Activated effector memory CD4-positive, alpha-beta T cell treated with Interleukin-2 at 50 U/mL for 16 hours (primary cell): ENCODE measurements around the gene ATP12A.
"Not testable (repeated sequence)": the region's sequence is repeated elsewhere in the genome, so short reads cannot be mapped to it uniquely, and the experiment has no call there.

ENCODE experiments used
- DNase-seq: peaks from one replicate; pipeline ENCODE4 v3.0.0-alpha.2; 2020

Gene ATP12A

DNA sequence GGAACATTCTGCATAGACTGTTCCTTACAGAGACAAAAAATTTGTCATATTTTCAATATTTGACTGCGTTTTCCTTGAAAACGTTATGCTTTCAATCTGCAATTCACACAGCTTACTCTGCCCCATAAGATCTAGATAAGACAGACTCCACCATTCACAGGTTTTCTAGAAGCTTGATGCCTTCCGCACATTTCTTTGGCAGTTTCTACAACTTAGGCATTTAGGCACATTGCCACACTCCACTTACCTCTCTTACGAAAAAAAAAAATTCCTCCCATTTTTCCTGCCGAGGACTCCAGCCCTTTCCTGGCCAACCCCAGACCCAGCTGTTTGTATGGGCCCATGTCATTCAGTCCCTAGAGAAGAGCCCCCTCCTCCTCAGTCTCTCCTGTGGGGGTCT, 11.2 kb downstream of the ATP12A start:
- DNase-seq = no peak

DNA sequence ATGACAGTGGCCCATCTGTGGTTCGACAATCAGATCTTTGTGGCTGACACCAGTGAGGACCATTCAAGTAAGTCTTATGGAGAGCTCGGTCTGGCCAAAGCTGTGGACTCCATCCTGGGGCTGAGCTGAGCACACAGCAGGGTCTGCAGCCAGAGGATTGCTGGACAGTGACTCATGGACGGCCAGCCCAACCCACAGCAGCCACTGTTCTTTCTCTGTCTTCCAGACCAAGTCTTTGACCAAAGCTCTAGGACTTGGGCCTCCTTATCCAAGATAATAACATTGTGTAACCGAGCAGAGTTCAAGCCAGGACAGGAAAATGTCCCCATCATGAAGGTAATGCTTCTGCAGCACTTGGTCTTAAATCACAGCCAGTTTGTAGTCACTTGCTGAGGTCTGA, 12.4 kb downstream of the ATP12A start:
- DNase-seq = no peak

DNA sequence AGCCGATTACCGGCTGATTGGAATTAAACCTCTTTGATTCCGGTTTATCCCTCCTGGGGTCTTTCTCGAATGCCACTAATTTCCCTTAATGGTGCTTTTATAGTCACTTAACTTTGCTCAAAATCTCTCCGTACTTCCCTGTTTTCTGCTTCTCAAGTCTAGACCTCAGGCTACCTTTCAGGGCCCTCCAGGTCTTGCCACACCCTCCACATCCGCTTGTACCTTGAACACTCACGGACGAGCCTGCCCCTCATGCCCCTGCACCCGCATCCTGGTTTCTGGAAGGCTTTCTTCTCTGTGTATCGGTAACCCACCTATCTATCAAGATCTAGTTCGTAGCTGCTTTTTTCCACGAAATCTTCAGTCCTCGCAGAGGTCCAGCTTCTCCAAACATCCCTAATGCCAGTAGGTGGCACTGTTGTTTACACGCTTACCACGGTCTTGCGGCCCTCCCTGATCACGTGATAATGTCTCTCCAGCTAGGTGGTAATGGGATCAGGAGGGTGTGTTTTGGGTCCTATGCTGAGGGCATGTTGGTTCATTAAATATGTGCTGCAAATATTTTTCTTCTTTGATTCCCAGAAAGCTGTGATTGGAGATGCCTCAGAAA, 13.8 kb downstream of the ATP12A start:
- no peak for DNase-seq

DNA sequence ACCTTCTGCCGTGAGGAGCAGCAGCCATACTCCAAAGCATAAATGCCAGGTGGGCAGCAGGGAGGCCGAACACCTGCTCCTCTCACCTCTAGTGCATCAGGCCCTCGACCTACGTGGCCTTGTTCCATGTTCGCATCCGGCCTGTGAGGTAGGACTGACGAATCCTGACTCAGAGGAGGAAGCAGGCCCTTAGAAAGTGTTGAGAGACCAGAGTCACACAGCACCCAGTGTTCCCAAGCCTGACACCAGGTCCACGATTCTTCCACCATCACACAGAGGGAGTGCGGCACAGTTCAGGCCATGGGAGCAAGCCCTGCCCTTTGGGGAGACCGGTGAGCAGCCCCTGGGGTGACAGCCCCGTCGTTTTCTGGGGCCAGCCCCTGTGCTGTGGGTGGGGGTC, 14.7 kb downstream of the ATP12A start:
- no peak for DNase-seq

DNA sequence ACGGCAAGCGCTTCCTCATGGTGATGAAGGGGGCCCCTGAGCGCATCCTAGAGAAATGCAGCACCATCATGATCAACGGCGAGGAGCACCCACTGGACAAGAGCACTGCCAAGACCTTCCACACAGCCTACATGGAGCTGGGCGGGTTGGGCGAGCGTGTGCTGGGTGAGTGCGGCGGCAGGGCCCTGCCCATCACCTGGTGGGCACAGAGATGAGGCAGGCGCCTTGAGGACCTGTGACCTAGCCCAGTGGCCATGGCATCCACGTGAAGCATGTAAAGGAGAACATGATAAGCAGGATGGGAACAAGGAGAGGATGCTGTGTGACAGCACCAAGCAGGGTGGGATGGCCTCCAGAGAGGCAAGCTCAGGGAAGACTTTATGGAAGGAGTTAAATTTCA, 18.5 kb downstream of the ATP12A start:
- DNase-seq = no peak

DNA sequence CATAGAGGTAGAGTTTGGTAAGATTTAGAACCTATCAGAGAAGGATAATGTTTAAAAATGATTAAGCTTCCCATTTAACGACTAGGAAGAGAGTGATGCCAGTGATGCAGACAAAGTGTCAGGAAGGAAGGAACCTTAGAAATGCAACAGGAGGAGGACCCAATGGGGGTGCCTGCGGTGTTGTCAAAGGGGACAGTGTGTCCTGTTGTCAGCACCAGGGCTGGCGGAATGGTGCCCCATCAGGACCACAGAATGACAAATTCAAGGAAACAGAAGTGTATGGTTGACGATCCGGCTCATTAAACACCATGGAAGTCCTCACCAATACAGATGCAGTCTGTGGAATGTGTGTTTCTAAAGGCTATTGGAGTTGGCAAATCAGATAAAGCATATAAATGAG, 19.3 kb downstream of the ATP12A start:
- DNase-seq = no peak

DNA sequence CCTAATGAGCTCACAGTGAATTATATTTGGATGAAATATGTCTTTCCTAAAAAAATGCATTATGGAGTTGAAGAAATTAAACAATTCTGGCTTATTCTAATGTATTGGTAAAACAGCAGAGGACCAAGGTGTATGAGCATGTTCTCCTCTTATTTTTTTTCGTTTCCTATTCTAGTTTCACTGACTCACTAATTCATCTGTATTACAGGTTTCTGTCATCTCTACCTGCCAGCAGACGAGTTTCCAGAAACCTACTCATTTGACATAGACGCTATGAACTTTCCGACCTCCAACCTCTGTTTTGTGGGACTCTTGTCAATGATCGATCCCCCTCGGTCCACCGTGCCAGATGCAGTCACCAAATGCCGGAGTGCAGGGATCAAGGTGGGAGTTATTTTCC, 20.3 kb downstream of the ATP12A start:
- DNase-seq = no peak

DNA sequence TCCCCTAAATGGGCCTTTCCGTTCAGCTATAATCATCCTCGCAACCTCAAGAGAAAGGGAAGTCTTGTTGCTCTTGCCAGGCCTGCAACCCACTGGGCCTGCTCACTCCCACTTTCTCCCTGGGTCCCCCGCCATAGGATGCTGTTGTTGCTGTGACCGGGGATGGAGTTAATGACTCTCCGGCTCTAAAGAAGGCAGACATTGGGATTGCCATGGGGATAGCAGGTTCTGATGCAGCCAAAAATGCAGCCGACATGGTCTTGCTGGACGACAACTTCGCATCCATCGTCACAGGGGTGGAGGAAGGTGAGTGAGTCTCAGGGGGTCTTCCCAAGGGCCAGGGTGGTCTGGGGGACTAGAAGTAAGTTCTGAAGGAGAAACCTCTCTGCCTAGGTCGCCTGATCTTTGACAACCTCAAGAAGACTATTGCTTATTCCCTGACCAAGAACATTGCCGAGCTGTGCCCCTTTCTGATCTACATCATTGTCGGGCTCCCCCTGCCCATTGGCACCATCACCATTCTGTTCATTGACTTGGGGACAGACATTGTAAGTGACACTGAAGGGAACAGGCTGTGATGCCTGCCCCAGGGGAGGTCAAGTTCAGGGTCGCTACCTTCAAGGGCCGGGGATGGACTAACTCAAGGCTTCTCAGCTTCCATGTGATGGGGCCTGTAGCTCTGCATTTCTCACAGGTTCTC, 26.8 kb downstream of the ATP12A start:
- no peak for DNase-seq

DNA sequence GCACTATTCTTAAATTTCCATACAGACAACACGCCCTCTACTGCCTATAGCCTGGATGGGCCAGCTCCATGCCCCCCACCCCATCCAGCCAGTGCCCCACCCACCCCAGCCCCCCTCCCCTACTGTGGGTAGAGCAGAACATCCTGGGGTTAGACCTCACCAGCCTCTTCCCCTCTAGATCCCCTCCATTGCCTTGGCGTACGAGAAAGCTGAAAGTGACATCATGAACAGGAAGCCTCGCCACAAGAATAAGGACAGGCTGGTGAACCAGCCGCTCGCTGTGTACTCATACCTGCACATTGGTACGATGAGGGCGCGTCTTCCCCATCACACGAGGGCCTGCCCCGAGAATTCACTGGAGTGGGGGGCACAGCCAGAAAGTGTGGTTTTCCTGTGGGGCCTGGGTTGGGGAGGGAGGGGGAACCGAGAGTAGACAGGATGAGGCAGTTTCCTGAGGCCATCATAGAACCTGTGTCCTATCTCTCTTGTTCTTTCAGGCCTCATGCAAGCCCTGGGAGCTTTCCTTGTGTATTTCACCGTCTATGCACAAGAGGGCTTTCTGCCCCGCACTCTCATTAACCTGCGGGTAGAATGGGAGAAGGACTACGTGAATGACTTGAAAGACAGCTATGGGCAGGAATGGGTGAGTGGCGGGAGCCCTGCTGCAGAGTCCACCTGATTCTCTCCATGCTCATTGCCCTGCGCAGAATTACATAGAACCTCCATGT, 29.1 kb downstream of the ATP12A start:
- DNase-seq = peak; percentile 32

DNA sequence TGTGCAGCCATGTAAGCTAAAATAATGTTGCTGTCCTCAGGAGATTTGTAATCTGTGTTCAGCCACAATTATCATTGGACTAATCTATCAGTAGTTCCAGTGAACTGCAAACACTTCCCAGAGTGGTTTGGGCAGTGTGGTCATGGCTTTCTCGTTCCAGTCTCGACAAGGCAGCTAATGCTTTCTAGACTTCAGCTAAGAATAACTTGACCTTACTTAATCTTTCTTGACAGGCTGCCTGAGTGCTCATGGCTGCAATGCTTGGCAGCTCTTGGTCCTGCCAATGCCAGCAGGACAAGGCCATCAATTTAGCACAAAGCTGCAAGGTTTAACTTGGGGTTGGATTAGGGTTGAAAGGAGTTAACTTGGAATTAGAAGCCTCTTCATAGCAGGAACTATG, 32.8 kb downstream of the ATP12A start:
- DNase-seq = no peak

DNA sequence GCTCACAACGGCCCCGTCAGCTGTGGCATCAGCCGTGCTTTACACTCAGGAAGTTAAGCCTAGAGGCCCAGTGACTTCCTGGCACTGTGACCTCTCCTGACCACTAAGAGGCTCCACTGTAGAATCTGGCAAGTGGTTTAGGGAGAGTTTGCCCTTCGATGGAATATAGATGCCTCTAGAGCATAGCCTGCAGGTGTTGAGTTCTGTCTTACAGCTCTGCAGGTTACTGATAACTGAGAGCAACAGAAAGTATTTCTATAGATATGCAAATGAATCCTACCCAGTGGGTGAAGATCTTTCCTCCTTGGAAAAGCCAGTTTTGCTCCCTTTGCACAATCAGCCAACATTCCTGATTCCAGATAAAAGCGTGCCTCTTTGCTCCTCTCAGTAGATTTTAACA, 35.8 kb downstream of the ATP12A start:
- DNase-seq = no peak

DNA sequence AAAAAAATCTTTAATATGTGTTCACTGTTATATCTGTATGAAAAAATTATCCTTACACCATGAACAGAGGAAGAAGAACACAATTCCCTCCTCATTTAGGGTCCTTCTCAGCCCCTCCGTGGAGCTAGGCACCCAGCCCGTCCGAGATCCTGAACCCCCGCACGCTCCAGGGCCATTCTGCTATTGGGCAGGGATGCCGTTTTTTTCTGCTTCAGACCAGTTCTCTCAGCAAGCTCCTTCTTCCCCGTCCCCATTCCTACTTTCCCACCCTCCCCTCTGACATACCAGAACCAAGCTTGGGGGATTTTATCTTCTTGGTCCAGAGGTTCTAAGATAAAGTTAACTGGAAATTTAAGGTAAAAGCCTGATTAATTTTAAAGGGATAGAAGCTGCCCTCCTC, 36.2 kb downstream of the ATP12A start:
- DNase-seq = no peak

DNA sequence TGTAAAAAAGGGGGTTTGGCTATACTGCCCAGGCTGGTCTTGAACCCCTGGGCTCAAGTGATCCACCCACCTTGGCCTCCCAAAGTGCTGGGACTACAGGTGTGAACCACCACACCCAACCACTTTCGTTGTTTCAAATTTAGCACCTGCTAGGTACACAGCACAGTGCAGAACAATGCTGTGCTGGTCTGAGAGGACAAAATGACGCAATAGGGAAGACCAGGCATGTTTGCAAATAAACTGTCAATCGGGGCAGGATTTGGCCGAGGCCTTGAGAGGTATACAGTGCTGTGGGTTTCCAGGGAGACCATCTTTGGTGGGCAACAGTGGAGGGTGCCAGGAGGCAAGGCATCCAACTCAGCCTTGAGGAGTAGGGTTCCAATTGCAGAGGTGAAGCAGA, 37.0 kb downstream of the ATP12A start:
- DNase-seq = no peak

DNA sequence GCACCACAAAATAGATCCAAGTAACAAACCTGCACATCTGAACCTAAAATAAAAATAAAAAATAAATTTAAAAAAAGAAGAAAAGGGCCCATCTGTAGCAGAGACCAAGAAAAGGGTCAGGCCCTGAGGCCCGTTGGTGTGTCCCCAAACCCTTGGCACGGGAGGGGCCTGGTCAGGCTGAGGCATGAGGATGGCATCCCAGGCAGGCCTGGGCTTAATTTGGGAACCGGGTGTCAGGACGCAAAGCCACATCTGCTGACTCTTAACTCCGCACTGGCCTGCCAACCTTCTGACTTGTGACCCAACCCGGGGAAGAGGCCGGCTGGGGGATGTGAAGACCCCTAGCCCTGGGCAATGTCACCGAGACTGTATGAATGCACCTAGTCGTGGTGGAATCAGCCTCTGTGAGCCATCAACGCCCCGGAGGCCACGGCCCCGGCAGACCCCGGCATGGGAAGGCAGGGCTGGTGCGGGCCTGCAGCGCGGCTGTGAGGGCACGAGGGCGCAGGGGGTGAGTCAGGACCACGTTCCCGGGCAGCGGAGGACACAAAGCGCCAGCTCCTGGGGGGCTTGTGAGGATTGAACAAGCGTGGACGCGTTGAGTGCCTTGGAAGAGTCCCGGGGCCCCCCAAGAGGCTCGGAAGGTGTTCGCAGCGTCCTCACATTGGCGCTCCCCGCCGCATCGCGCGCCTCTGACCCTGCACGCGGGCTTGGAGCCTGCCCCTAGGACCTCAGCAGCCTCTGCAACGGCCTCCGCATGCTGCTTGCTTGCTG, 38.2 kb downstream of the ATP12A start:
- DNase-seq = no peak

DNA sequence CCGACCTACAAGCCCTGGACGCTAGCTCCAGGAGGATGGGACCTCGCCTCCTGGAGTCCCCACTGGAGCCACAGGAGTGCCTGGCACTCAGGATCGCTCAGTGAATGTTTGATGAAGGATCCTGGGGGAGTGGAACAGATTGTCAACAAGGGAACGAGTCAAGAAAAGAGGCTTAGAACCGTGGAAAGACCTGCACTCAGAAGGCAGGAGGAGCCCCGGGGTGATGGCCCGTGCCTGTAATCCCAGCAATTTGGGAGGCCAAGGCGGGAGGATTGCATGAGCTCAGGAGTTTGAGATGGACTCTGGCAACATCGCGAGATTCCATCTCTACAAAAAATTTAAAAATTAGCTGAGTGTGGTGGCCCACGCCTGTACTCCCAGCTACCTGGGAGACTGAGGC, 38.9 kb downstream of the ATP12A start:
- DNase-seq = no peak

DNA sequence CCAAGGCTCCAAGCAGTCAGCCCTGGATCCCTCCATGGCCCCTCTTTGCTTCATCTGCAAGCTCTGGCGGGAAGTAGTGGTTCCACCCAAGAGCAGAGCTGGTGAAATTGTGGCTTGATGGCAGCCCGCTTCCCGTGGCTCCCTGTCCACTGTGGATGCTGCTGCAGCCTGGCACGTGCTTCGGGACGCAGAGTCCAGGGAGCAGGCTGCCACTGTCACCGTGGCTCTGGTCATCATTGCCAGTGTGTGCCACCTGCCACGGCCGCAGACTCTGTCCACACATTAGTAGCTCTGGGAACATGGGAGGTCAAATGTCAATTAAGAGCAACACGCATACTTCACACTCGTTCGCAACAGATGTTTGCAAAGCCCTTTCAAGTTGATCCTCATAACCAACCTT, 43.0 kb downstream of the ATP12A start:
- no peak for DNase-seq

DNA sequence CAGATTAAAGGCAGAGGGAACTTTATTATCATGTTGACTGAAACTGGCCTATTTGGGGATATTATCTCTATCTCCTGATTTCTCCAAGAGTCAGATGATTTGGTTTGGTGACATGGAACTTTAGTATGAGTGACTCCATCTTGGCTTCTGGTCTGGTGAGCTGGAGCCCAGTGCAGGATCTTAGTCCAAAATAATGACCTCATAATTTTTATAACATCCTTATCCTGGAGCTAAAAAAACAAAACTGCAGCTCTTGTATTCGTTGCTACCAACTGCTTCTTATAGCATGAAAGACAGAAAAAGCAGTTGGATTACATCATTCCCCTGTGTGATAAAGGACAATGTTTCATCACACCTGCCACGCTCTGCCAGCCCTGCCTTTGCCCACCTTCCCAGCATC, 44.5 kb downstream of the ATP12A start:
- DNase-seq = no peak

DNA sequence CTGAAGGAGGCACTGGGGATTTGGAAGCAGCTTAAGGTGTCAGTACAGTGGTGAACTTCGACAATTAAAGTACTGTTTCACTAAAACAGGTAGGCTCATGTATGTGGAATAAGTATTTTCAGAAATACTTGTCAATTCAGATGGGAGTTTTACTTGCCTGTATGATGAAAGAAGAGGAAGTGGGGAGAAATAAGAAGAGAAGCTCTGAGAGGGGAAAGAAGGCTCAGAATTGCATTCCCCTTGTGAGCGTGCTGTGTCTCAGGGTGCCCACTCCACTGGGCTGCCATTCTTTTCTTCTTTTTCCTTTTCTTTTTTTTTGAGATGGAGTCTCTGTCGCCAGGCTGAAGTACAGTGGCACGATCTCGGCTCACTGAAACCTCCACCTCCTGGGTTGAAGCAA, 45.2 kb downstream of the ATP12A start:
- no peak for DNase-seq

DNA sequence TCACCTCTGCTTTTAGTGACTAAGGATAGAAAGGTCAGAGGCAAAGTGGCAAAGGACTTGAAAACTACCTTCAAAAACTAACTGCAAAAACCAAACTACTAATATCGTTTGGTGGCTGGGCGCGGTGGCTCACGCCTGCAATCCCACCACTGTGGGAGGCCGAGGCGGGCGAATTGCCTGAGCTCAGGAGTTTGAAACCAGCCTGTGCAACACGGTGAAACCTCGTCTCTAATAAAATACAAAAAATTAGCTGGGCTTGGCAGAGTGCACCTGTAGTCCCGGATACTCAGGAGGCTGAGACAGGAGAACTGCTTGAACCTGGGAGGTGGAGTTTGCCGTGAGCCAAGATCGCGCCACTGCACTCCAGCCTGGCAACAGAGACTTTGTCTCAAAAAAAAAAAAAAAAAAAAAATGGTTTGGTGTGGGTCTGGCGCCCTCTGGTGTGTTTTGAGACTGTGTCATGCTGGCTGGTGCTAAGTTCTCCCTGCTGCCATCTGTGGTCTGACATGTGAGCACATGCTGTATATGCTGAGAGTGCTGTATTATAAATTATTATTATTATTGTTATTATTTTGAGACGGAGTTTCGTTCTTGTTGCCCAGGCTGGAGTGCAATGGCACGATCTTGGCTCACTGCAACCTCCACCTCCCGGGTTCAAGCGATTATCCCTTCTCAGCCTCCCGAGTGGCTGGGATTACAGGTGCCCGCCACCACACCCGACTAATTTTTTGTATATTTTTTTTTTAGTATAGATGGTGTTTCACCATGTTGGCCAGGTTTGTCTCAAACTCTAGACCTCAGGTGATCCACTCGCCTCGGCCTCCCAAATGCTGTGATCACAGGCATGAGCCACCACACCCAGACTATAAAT, 47.8 kb downstream of the ATP12A start:
- DNase-seq = peak; percentile 52

DNA sequence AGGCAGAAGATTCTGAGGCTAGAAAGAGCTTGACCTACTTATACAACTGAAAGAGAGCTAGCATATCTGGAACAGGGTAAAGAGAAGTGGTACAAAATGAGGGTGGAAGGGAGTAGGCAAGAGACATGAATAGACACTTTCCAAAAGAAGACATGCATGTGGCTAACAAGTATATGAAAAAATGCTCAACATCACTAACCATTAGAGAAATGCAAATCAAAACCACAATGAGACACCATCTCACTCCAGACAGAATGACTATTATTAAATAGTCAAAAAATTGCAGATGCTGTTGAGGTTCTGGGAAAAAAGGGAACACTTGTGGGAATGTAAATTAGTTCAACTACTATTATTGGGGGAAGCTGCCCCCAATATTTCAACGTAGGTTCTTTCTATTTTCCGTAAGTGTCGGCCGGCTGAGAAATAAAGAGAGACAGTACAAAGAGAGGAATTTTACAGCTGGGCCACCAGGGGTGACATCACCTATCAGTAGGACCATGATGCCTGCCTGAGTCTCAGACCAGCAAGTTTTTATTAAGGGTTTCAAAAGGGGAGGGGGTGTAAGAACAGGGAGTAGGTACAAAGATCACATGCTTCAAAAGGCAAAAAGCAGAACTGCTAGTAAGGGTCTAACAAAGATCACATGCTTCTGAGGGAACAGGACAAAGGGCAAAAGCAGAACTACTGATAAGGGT, 50.8 kb downstream of the ATP12A start:
- DNase-seq = not testable (repeated sequence)

DNA sequence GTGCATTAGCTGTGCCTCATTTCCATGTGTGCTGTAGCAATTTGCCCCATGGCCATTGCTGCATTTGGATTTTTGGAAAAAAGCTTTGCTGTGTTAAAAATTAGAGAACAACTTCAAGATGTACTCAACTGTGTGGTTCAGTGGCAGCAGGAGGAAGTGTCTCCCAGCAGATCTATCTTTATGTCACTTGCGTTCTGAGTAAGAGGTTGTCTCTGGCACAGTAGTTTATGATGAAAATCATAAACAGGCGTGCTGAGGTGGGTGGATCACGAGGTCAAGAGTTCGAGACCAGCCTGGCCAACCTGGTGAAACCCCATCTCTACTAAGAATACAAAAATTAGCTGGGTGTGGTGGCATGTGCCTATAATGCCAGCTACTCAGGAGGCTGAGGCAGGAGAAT, 54.7 kb downstream of the ATP12A start:
- no peak for DNase-seq

DNA sequence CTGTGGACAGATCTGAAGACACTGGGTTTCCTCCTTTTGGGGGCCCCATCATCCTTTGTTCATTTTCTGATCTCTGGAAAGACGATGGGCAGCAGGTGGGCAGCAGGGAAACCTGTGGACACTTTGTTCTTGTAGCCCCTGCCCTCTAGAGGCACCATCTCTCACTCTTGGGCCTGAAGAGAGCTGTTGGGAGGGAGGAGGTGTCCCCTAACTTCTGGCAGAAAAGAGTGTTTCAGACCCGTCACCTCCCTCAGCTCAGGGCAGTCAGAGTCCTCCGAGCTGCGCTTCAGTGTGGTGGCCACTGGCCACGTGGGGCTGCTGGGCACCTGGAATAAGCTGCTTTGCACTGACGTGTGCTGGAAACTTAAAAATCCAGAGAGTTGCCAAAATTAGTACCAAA, 56.8 kb downstream of the ATP12A start:
- DNase-seq = no peak
